Measurements from ENCODE around the gene CYTH4. TPM values are rescaled to one million over a fixed set of nuclear protein-coding genes. Genes with fewer than 3 reads are reported as not detected.

The CYTH4 gene
- total RNA-seq, 1 experiment from 2014 or later: 3.8 TPM

- no peak for DNase-seq (ENCODE audit: low read depth, low spot score)
- Histone ChIP-seq H3K4me2 (ENCODE audit: low read length) (peak overlapping the region; percentile 35), H3K9me3 (ENCODE audit: control insufficient read depth in 1 of 2, insufficient read depth in 1 of 2, low read depth in 1 of 2, low read length in 2 of 2) (no peaks in the 10 kb centered on the region), H3K27me3 (ENCODE audit: insufficient read depth, low read length) (no peaks in the 10 kb centered on the region), H3K4me1 (ENCODE audit: control insufficient read depth in 1 of 2, insufficient read depth in 2 of 2, low read length in 2 of 2) (peaks cover 44 to 67% of the 10 kb centered on the region in 2 experiments), H2AFZ (ENCODE audit: low read depth, low read length, poor library complexity, severe bottlenecking) (no peak overlapping the region), H3K4me3 (replicated peaks in 1 of 2; ENCODE audit: low read depth in 1 of 2, low read length in 2 of 2) (no peak overlapping the region), H3K36me3 (ENCODE audit: control insufficient read depth in 1 of 2, insufficient read depth in 2 of 2, low read length in 2 of 2) (no peaks in the 10 kb centered on the region), H3K27ac (ENCODE audit: low read depth, low read length) (peak overlapping the region; percentile 41; the same call in 1 of the 2 replicates), H3K9ac (ENCODE audit: low read length) (peak overlapping the region; percentile 18; the same call in 1 of the 2 replicates), H3K79me2 (ENCODE audit: insufficient read depth, low read length) (no peaks in the 10 kb centered on the region), H3K9me2 (ENCODE audit: insufficient read depth) (no peaks in the 10 kb centered on the region), H4K20me1 (ENCODE audit: insufficient read depth) (no peaks in the 10 kb centered on the region)
- TF ChIP-seq, protein P1, sequence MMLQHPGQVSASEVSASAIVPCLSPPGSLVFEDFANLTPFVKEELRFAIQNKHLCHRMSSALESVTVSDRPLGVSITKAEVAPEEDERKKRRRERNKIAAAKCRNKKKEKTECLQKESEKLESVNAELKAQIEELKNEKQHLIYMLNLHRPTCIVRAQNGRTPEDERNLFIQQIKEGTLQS (IDR thresholded peaks at IDR 0.05): no peak
- no peak for TF ChIP-seq TCF7L2 (IDR thresholded peaks at IDR 0.05; ENCODE audit: borderline replicate concordance, extremely low read depth, insufficient read depth, insufficient read length)
- RAD21 ChIA-PET (ENCODE audit: low non-redundant PET in 1 of 2, low total read pairs in 2 of 2, uncharacterized antibody in 2 of 2, unreplicated experiment in 2 of 2): interaction anchor here in 1 of 2 experiments (1.1 kb wide), 1 partner anchor 13 kb away, joined by 3 read pairs; no protein-coding TSS in a partner anchor
- CTCF ChIA-PET: interaction anchor here (1.2 kb wide), 1 partner anchor 147 kb away, joined by 3 read pairs; no protein-coding TSS in a partner anchor
- intact Hi-C loops (cut with micrococcal nuclease): no loop called here
- BruUV-seq (replicated peaks): no TSS peak
- POLR2A ChIA-PET: no interaction called here
- no peak for ATAC-seq
Observed at GRCh38 chr22:37310075-37310606, 27.8 kb downstream of the CYTH4 start.

DNA sequence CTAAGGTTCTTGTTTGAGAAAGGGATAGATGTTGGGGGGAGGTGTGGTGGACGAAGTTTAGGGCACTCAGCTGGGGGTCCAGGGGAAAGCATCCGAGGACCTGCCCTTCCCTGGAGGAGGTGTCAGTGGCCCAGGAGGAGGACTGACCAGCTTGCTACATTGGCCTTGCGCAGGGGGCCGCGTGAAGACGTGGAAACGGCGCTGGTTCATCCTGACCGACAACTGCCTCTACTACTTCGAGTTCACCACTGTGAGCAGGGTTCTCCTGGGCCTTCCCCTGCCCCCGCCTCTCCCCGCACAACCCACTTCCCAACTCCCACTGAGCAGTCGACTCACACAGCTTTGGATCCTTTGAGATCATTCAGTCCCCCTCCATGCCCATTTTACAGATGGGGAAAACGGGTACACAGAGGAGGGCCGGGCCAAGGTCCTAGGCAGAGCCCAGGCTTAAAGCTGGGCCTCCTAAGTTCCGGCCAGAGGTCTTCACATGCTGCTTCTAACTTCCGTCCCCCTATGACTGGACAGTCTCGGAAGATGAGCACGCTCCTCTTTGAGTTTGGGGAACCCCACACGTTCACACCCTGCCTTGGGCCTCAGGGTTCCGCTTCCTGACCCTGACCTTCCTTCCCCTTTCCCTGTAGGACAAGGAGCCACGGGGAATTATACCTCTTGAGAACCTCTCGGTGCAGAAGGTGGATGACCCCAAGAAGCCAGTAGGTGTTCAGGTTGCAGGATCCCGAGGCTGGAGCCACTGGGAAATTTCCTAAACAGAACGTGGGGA lies 28.7 kb downstream of the CYTH4 start:
- intact Hi-C loops (cut with micrococcal nuclease): no loop called here
- no peak overlapping the region for H3K4me3 ChIP-seq (replicated peaks in 1 of 2; ENCODE audit: low read depth in 1 of 2, low read length in 2 of 2)
- ChIA-PET CTCF (no interaction called here), POLR2A (no interaction called here), RAD21 (ENCODE audit: low non-redundant PET in 1 of 2, low total read pairs in 2 of 2, uncharacterized antibody in 2 of 2, unreplicated experiment in 2 of 2) (no interaction called here)
- no peaks in the 10 kb centered on the region for H3K27me3 ChIP-seq (ENCODE audit: insufficient read depth, low read length)
- H3K4me2 ChIP-seq (ENCODE audit: low read length): no peak overlapping the region
- no peak overlapping the region for H3K27ac ChIP-seq (ENCODE audit: low read depth, low read length)
- no peaks in the 10 kb centered on the region for H3K9me3 ChIP-seq (ENCODE audit: control insufficient read depth in 1 of 2, insufficient read depth in 1 of 2, low read depth in 1 of 2, low read length in 2 of 2)
- H4K20me1 ChIP-seq (ENCODE audit: insufficient read depth): no peaks in the 10 kb centered on the region
- no peak for DNase-seq (ENCODE audit: low read depth, low spot score)
- no peak for TF ChIP-seq ZFX (IDR thresholded peaks at IDR 0.05)
- no peak for TF ChIP-seq YY1 (IDR thresholded peaks at IDR 0.05; ENCODE audit: extremely low read depth, insufficient replicate concordance, low read depth, low read length)
- BruUV-seq (replicated peaks): no TSS peak
- no peak overlapping the region for H2AFZ ChIP-seq (ENCODE audit: low read depth, low read length, poor library complexity, severe bottlenecking)
- H3K9me2 ChIP-seq (ENCODE audit: insufficient read depth): no peaks in the 10 kb centered on the region
- no peak overlapping the region for H3K9ac ChIP-seq (ENCODE audit: low read length)
- no peaks in the 10 kb centered on the region for H3K36me3 ChIP-seq (ENCODE audit: control insufficient read depth in 1 of 2, insufficient read depth in 2 of 2, low read length in 2 of 2)
- peaks cover 39 to 67% of the 10 kb centered on the region in 2 experiments for H3K4me1 ChIP-seq (ENCODE audit: control insufficient read depth in 1 of 2, insufficient read depth in 2 of 2, low read length in 2 of 2)
- no peak for ATAC-seq
- H3K79me2 ChIP-seq (ENCODE audit: insufficient read depth, low read length): no peaks in the 10 kb centered on the region

Measured in HCT116 (cell line).